H9 (cell line): ENCODE results near the gene MAP4K3. TPM values are rescaled to one million over a fixed set of nuclear protein-coding genes. Genes with fewer than 3 reads are reported as not detected.

Source experiments
- DNase-seq: peaks from one replicate; pipeline ENCODE4 v3.0.0-alpha.2; 2017
- H2AFZ ChIP-seq: one replicate; pipeline ENCODE4 v1.6.1; 2013; ENCODE audit warnings: mild to moderate bottlenecking, low read length, control low read depth, moderate library complexity
- H2AK5ac ChIP-seq: 2 replicates; pipeline ENCODE4 v1.6.1; 2013; ENCODE audit warnings: low read length, control low read depth, mixed read lengths; ENCODE audit not compliant: insufficient read length
- H2BK120ac ChIP-seq: one replicate; pipeline ENCODE4 v1.6.1; 2013; ENCODE audit warnings: low read depth, mild to moderate bottlenecking, low read length, control low read depth, inconsistent platforms; ENCODE audit not compliant: poor library complexity, severe bottlenecking
- H2BK12ac ChIP-seq: 2 replicates; pipeline ENCODE4 v1.6.1; 2013; ENCODE audit warnings: low read length, control low read depth, mixed read lengths, low read depth; ENCODE audit not compliant: insufficient read length
- H2BK15ac ChIP-seq: 2 replicates; pipeline ENCODE4 v1.6.1; 2013; ENCODE audit warnings: low read depth, low read length, control low read depth
- H2BK20ac ChIP-seq: one replicate; pipeline ENCODE4 v1.6.1; 2013; ENCODE audit warnings: low read depth, mild to moderate bottlenecking, low read length, control low read depth, inconsistent platforms; ENCODE audit not compliant: poor library complexity, severe bottlenecking
- H2BK5ac ChIP-seq: 2 replicates; pipeline ENCODE4 v1.6.1; 2013; ENCODE audit warnings: low read length, control low read depth, mixed read lengths; ENCODE audit not compliant: insufficient read length
- H3K14ac ChIP-seq: 2 replicates; pipeline ENCODE4 v1.6.1; 2013; ENCODE audit warnings: low read length, control low read depth; ENCODE audit not compliant: insufficient read depth
- H3K18ac ChIP-seq: 2 replicates; pipeline ENCODE4 v1.6.1; 2013; ENCODE audit warnings: low read depth, mild to moderate bottlenecking, mixed read lengths, low read length, control low read depth; ENCODE audit not compliant: insufficient read length
- H3K23ac ChIP-seq: 2 replicates; pipeline ENCODE4 v1.6.1; 2013; ENCODE audit warnings: low read length, control low read depth, mixed read lengths, low read depth; ENCODE audit not compliant: insufficient read length
- H3K23me2 ChIP-seq: 2 replicates; pipeline ENCODE4 v1.6.1; 2013; ENCODE audit warnings: low read depth, mild to moderate bottlenecking, mixed read lengths, low read length, control low read depth; ENCODE audit not compliant: insufficient read length, poor library complexity, severe bottlenecking
- H3K27ac ChIP-seq: 2 replicates; pipeline ENCODE4 v1.5.1; 2013; ENCODE audit warnings: low read length, control low read depth, mixed read lengths, low read depth; ENCODE audit not compliant: insufficient read length
- H3K27me3 ChIP-seq: 2 replicates; pipeline ENCODE4 v1.6.1; 2013; ENCODE audit warnings: low read length, control low read depth, inconsistent platforms; ENCODE audit not compliant: insufficient read depth
- H3K4ac ChIP-seq: 2 replicates; pipeline ENCODE4 v1.6.1; 2013; ENCODE audit warnings: low read depth, mild to moderate bottlenecking, control low read depth, inconsistent platforms, low read length, moderate library complexity
- H3K4me1 ChIP-seq: 2 replicates; pipeline ENCODE4 v1.6.1; 2013; ENCODE audit warnings: low read length, control low read depth, inconsistent platforms; ENCODE audit not compliant: insufficient read depth
- H3K4me2 ChIP-seq: 2 replicates; pipeline ENCODE4 v1.6.1; 2013; ENCODE audit warnings: low read length, control low read depth, mixed read lengths; ENCODE audit not compliant: insufficient read length, insufficient read depth
- H3K56ac ChIP-seq: 2 replicates; pipeline ENCODE4 v1.6.1; 2013; ENCODE audit warnings: low read depth, mild to moderate bottlenecking, mixed read lengths, low read length, control low read depth; ENCODE audit not compliant: insufficient read length
- H3K79me1 ChIP-seq: 2 replicates; pipeline ENCODE4 v1.6.1; 2013; ENCODE audit warnings: low read depth, mild to moderate bottlenecking, moderate library complexity, low read length, control low read depth, inconsistent platforms; ENCODE audit not compliant: insufficient read depth, poor library complexity, severe bottlenecking
- H3K79me2 ChIP-seq: 2 replicates; pipeline ENCODE4 v1.6.1; 2013; ENCODE audit warnings: low read length, control low read depth, inconsistent platforms; ENCODE audit not compliant: insufficient read depth
- H3K9ac ChIP-seq: 2 replicates; pipeline ENCODE4 v1.6.1; 2013; ENCODE audit warnings: low read length, control low read depth, mixed read lengths; ENCODE audit not compliant: insufficient read length; ENCODE audit errors: extremely low read depth
- H3K9me3 ChIP-seq: one replicate; pipeline ENCODE4 v1.6.1; 2013; ENCODE audit warnings: low read depth, low read length, inconsistent platforms; ENCODE audit not compliant: control insufficient read depth
- H3T11ph ChIP-seq: one replicate; pipeline ENCODE4 v1.6.1; 2013; ENCODE audit warnings: mild to moderate bottlenecking, low read length, control low read depth, inconsistent platforms
- H4K20me1 ChIP-seq: one replicate; pipeline ENCODE4 v1.6.1; 2013; ENCODE audit not compliant: control insufficient read depth, insufficient read length, insufficient read depth
- H4K5ac ChIP-seq: 2 replicates; pipeline ENCODE4 v1.6.1; 2013; ENCODE audit warnings: low read depth, mild to moderate bottlenecking, mixed read lengths, low read length, control low read depth; ENCODE audit not compliant: insufficient read length
- H4K8ac ChIP-seq: replicated peaks from 2 replicates; pipeline ENCODE4 v1.6.1; 2013; ENCODE audit warnings: low read length, control low read depth, mixed read lengths, low read depth; ENCODE audit not compliant: insufficient read length
- H4K91ac ChIP-seq: 2 replicates; pipeline ENCODE4 v1.6.1; 2013; ENCODE audit warnings: low read depth, mild to moderate bottlenecking, moderate library complexity, mixed read lengths, low read length, control low read depth; ENCODE audit not compliant: insufficient read length
- H3K27ac Mint-ChIP-seq, 3 experiments: 2 replicates in 2 of 3; 3 replicates in 1 of 3; pipeline ENCODE4 v1.8.0; 2020 to 2021; ENCODE audit warnings: mixed read lengths in 3 of 3, mild to moderate bottlenecking in 1 of 3, moderate library complexity in 1 of 3
- H3K27me3 Mint-ChIP-seq: 2 replicates; pipeline ENCODE4 v1.8.0; 2021; ENCODE audit warnings: low read depth, mild to moderate bottlenecking, moderate library complexity, mixed read lengths
- H3K36me3 Mint-ChIP-seq, 3 experiments: 2 replicates in 2 of 3; 3 replicates in 1 of 3; pipeline ENCODE4 v1.8.0; 2020 to 2021; ENCODE audit warnings: low read depth in 3 of 3, mixed read lengths in 3 of 3; ENCODE audit not compliant: insufficient read depth in 1 of 3
- H3K4me1 Mint-ChIP-seq, 2 experiments: 2 replicates each; pipeline ENCODE4 v1.8.0; 2020; ENCODE audit warnings: mixed read lengths in 2 of 2
- H3K4me3 Mint-ChIP-seq, 2 experiments: 2 replicates in 1 of 2; 3 replicates in 1 of 2; pipeline ENCODE4 v1.8.0; 2020 to 2021; ENCODE audit warnings: mild to moderate bottlenecking in 2 of 2, mixed read lengths in 2 of 2, moderate library complexity in 1 of 2
- H3K9me3 Mint-ChIP-seq, 2 experiments: 2 replicates in 1 of 2; 3 replicates in 1 of 2; pipeline ENCODE4 v1.8.0; 2020; ENCODE audit warnings: mild to moderate bottlenecking in 2 of 2, mixed read lengths in 2 of 2, moderate library complexity in 1 of 2
- CTCF ChIP-seq: fragments of 200-600 bp; sonication (generic); conservative IDR thresholded peaks from 3 replicates; pipeline ENCODE4 v1.8.0; 2021; ENCODE audit warnings: antibody characterized with exemption, mild to moderate bottlenecking
- WGBS: extraction: QIAGEN DNeasy Blood & Tissue Kit; methylation state at CpG from one replicate; pipeline ENCODE4 v1.1.7; 2013; ENCODE audit warnings: missing lambda C conversion rate, low lambda C conversion rate, mixed read lengths; ENCODE audit not compliant: insufficient read length; ENCODE audit errors: extremely low coverage; 5-methylcytosine and 5-hydroxymethylcytosine counted together
- total RNA-seq: library from RNA; stranded (reverse); gene quantifications from 2 replicates; pipeline ENCODE4 v1.2.1, GENCODE V29; 2021

Gene MAP4K3
- total RNA-seq, 1 experiment from 2014 or later: 37.9 TPM

GRCh38 chr2:39313575-39313974 lies 123.5 kb downstream of the MAP4K3 start:
- no peak overlapping the region for H2AK5ac ChIP-seq
- H3K4me3 Mint-ChIP-seq: no peak overlapping the region
- no peak overlapping the region for H3K23ac ChIP-seq
- no peaks in the 10 kb centered on the region for H3K27me3 ChIP-seq
- peaks cover 0 to 5% of the 10 kb centered on the region in 2 experiments; a peak in 1 of 4 replicates for H3K4me1 Mint-ChIP-seq
- H3K27ac ChIP-seq: no peak overlapping the region
- H3K4ac ChIP-seq: no peak overlapping the region
- no CpG with 5 or more reads among the region's 4 CpGs for WGBS
- no peak for DNase-seq
- no peak overlapping the region for H3K18ac ChIP-seq
- H4K5ac ChIP-seq: no peak overlapping the region
- H3K27ac Mint-ChIP-seq: peak overlapping the region in 2 of 3 experiments; percentile 55 to 75; a peak in 4 of 7 replicates
- no peak overlapping the region for H2AFZ ChIP-seq
- H3K56ac ChIP-seq: no peak overlapping the region
- no peaks in the 10 kb centered on the region for H3K79me2 ChIP-seq
- H3K27me3 Mint-ChIP-seq: no peaks in the 10 kb centered on the region
- no peak overlapping the region for H4K8ac ChIP-seq
- H2BK15ac ChIP-seq: no peak overlapping the region
- H3K4me2 ChIP-seq: no peak overlapping the region
- H3T11ph ChIP-seq: no peak overlapping the region
- H4K91ac ChIP-seq: no peak overlapping the region
- no peaks in the 10 kb centered on the region for H3K9me3 ChIP-seq
- H2BK5ac ChIP-seq: no peak overlapping the region
- peaks cover 10 to 34% (median 20%) of the 10 kb centered on the region in 3 experiments; a peak in 6 of 7 replicates for H3K36me3 Mint-ChIP-seq
- H3K4me1 ChIP-seq: no peaks in the 10 kb centered on the region
- no peaks in the 10 kb centered on the region; a peak in 1 of 5 replicates for H3K9me3 Mint-ChIP-seq
- no peaks in the 10 kb centered on the region for H4K20me1 ChIP-seq
- H3K9ac ChIP-seq: no peak overlapping the region
- no peak overlapping the region for H2BK20ac ChIP-seq
- H3K79me1 ChIP-seq: no peaks in the 10 kb centered on the region
- no peak overlapping the region for H2BK120ac ChIP-seq
- no peaks in the 10 kb centered on the region for H3K23me2 ChIP-seq
- H2BK12ac ChIP-seq: no peak overlapping the region
- TF ChIP-seq CTCF: no peak
- H3K14ac ChIP-seq: no peak overlapping the region
